Gastrocnemius medialis (tissue), 4 donors: ENCODE results near the gene DMD.

Source experiments
- CTCF ChIP-seq, 5 experiments: fragments of 450-650 bp in 3 of 5; fragments of 200-600 bp in 2 of 5; sonication (generic) in 2 of 5; IDR thresholded peaks in 4 of 5; conservative IDR thresholded peaks in 1 of 5; 1 replicate in 4 of 5; 2 replicates in 1 of 5; pipeline ENCODE4 v1.5.1; 2016 to 2019; ENCODE audit warnings: antibody characterized with exemption in 5 of 5, mild to moderate bottlenecking in 3 of 5, moderate library complexity in 3 of 5
- POLR2A ChIP-seq, 2 donors: fragments of 450-650 bp; IDR thresholded peaks; one replicate each; pipeline ENCODE4 v1.6.1; 2017; ENCODE audit warnings: antibody characterized with exemption in 2 of 2, mild to moderate bottlenecking in 2 of 2, moderate library complexity in 2 of 2

- TF ChIP-seq CTCF (IDR thresholded peaks at IDR 0.05 in 4 of 5, conservative IDR thresholded peaks at IDR 0.05 in 1 of 5) (no peak), POLR2A (IDR thresholded peaks at IDR 0.05) (no peak)
Measured at GRCh38 chrX:31337332-31337731, 1874.0 kb downstream of the DMD start.
